ENCODE measurements around the gene GNG7.

The GNG7 gene

DNA sequence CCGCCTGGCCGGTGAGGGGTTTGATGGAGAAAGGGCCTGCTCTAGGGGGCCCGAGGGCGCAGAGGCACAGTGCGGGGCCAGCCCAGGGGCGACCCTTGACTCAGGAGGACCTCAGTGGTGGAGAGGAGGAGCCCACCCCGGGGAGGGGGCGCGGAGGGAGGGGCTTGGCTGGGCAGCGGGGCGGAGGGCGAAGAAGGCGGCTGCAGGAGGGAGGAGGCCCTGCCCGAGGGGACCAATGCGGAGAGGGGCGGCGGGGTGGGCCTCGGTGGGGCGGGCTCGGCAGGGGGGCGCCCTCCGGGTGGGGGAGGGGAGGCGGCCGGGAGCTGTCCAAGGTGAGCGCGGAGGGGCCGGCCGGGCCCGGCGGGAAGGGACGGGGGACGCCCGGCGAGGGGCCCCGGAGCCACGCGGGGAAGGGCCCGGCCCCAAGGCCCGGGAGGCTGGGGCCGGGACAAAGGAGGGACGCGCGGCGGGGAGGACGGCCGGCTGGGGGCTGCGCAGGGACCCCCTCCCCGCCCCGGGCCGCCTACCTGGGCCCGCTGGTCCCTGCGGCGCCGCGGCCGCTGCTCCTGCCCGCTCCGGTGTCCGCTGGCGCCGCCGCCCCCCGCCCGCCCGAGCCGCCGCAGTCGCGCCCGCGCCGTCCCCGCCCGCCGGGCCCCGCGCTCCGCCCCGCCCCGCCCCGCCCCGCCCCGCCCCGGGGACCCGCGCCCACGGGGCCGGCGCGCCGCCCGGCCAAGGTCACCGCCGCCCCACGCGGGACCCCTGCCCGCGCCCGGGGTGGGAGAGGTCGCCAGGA is 18.5 kb upstream of the GNG7 start, which contains the start of gene DIRAS1:
TSS of gene DIRAS1 (minus strand) at position 596 of the 793 bp plus-strand sequence. CDS start 3,566 bp downstream, outside the sequence.
- H3K4me3 ChIP-seq (ENCODE audit: low read depth, low read length): peak within 1 kb of the TSS; percentile 23
- TF ChIP-seq, protein P1, sequence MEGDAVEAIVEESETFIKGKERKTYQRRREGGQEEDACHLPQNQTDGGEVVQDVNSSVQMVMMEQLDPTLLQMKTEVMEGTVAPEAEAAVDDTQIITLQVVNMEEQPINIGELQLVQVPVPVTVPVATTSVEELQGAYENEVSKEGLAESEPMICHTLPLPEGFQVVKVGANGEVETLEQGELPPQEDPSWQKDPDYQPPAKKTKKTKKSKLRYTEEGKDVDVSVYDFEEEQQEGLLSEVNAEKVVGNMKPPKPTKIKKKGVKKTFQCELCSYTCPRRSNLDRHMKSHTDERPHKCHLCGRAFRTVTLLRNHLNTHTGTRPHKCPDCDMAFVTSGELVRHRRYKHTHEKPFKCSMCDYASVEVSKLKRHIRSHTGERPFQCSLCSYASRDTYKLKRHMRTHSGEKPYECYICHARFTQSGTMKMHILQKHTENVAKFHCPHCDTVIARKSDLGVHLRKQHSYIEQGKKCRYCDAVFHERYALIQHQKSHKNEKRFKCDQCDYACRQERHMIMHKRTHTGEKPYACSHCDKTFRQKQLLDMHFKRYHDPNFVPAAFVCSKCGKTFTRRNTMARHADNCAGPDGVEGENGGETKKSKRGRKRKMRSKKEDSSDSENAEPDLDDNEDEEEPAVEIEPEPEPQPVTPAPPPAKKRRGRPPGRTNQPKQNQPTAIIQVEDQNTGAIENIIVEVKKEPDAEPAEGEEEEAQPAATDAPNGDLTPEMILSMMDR (IDR thresholded peaks at IDR 0.05; ENCODE audit: borderline replicate concordance, insufficient read depth, low read depth, low read length): no peak

DNA sequence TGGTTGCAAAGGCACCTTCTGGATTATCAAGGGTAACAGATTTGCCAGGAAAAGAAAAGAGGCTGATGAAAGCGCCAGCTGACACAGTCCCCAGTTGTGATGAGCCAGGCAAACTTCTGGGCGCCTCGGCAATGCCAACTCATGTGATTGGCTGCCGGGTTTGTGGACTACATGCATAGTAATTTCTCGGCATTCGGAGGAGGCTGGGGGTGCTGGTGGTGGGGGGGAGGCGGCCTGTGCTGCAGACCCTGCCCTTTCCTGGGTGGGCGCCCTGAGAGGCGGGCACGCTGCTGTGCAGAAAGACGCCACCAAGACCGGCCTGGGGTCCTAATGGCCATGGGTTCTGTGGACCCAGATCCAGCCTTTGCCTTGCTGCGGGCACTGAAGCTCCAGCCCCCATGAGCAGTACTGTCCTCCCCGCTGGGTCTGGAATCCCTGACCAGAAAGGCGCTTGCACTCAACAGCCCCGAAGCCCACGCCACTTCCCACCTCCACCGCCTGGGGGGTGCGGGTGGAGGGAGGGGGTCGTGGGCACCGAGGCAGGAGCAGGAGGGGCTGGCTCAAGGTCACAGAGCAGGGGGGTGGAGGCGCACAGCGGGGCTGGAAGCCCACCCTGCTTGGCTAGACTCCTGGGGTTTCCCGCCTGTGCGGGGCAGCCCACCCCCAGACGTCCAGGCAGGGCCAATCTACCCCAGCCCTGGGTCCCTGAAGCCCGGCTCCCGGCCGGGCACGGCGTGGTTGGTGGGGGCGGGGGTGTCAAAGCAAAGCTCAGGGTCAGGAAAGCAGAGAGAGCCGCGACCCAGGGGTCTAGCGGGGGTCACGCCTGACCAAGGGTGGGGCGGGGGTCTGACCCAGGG is 17.7 kb upstream of the GNG7 start:
- H3K4me3 ChIP-seq (ENCODE audit: low read depth, low read length): peak overlapping the region; percentile 15
- TF ChIP-seq, protein P1 (IDR thresholded peaks at IDR 0.05; ENCODE audit: borderline replicate concordance, insufficient read depth, low read depth, low read length): no peak

GRCh38 chr19:2719232-2719735 is 16.8 kb upstream of the GNG7 start:
- TF ChIP-seq, protein P1 (IDR thresholded peaks at IDR 0.05; ENCODE audit: borderline replicate concordance, insufficient read depth, low read depth, low read length): no peak
- no peak overlapping the region for H3K4me3 ChIP-seq (ENCODE audit: low read depth, low read length)

GRCh38 chr19:2717638-2718541 is 15.4 kb upstream of the GNG7 start:
- no peak overlapping the region for H3K4me3 ChIP-seq (ENCODE audit: low read depth, low read length)
- TF ChIP-seq, protein P1 (IDR thresholded peaks at IDR 0.05; ENCODE audit: borderline replicate concordance, insufficient read depth, low read depth, low read length): no peak

- TF ChIP-seq, protein P1 (IDR thresholded peaks at IDR 0.05; ENCODE audit: borderline replicate concordance, insufficient read depth, low read depth, low read length): no peak
- H3K4me3 ChIP-seq (ENCODE audit: low read depth, low read length): no peak overlapping the region
Observed at GRCh38 chr19:2716722-2717637, 14.5 kb upstream of the GNG7 start.
